Psoas muscle (tissue), 8 donors: ENCODE measurements around the gene SSBP2. TPM values are rescaled to one million over a fixed set of nuclear protein-coding genes. Genes with fewer than 3 reads are reported as not detected.

Experiments used
- ATAC-seq, 4 donors: fragments of 200-7000 bp; cut with Tn5 transposase; one replicate each; pipeline ENCODE4 v1.9.1; 2020; ENCODE audit warnings: moderate library complexity in 3 of 4, mild to moderate bottlenecking in 2 of 4
- DNase-seq, 2 donors: peaks; one replicate each; pipeline ENCODE4 v3.0.0-alpha.2; 2020
- H3K27ac ChIP-seq: fragments of 200-600 bp; one replicate; pipeline ENCODE4 v1.8.0; 2022
- H3K27me3 ChIP-seq, 3 donors: fragments of 200-600 bp in 1 of 3; one replicate each; pipeline versions ENCODE4 v1.6.1 to v1.8.0; 2013 to 2022; ENCODE audit warnings: low read length in 2 of 3, mild to moderate bottlenecking in 2 of 3, moderate library complexity in 1 of 3; ENCODE audit not compliant: insufficient read depth in 3 of 3
- H3K36me3 ChIP-seq, 2 donors: fragments of 200-600 bp in 1 of 2; one replicate each; pipeline versions ENCODE4 v1.6.1 to v1.8.0; 2013 to 2022; ENCODE audit warnings: low read depth in 1 of 2, mild to moderate bottlenecking in 1 of 2, moderate library complexity in 1 of 2; ENCODE audit not compliant: insufficient read depth in 1 of 2
- H3K4me1 ChIP-seq: fragments of 200-600 bp; one replicate; pipeline ENCODE4 v1.8.0; 2022
- H3K4me3 ChIP-seq: fragments of 200-600 bp; one replicate; pipeline ENCODE4 v1.8.0; 2022; ENCODE audit warnings: mild to moderate bottlenecking
- H3K9me3 ChIP-seq: fragments of 200-600 bp; one replicate; pipeline ENCODE4 v1.8.0; 2022
- WGBS, 3 donors: extraction: QIAGEN DNeasy Blood & Tissue Kit; methylation state at CpG; one replicate each; pipeline versions ENCODE4 v1.1.6 to v1.1.7; 2013; 5-methylcytosine and 5-hydroxymethylcytosine counted together
- intact Hi-C, 2 donors: fragments of 100-400 bp; cut with DNase I; formaldehyde crosslinking; loops; one replicate each; pipeline versions ENCODE4 v1.11.0 to v1.14.2; 2022
- polyA plus RNA-seq, 3 donors: library from polyadenylated mRNA; stranded (reverse); fragments of 200-250 nt; gene quantifications; one replicate each; pipeline ENCODE4 v1.2.3, GENCODE V29; 2013
- total RNA-seq, 4 donors: library from RNA; stranded (reverse); fragmentation: NEBNext Ultra II Directional in 2 of 4; extraction: Animal tissue kit (Norgen Biotek cat#: 25700) in 2 of 4; gene quantifications; one replicate each; pipeline versions ENCODE4 v1.2.1 to v1.2.4, GENCODE V29; 2021 to 2023
- TF ChIP-seq, protein P1 (sequence below): fragments of 200-600 bp; IDR thresholded peaks from one replicate; pipeline ENCODE4 v1.8.0; 2022; ENCODE audit warnings: antibody characterized with exemption
- donor health status: healthy with polysubstance abuse.
- donor health status: DM: no; HTN: no; CAD: no; lungs with moderate emphysema.
- donor health status: Bipolar disorder and iron deficiency.
- donor health status: healthy.
- donor health status: DM: yes; HTN: yes; CAD: no.
- donor health status: DM: no; HTN: no; CAD: no.
- donor health status: DM: no; HTN: no; CAD: no.
- donor health status: DM: yes; HTN: yes; CAD: no.

The SSBP2 gene
- total and polyA plus RNA-seq, 7 donors = 18.2 to 42.6 (median 25.3) TPM

DNA sequence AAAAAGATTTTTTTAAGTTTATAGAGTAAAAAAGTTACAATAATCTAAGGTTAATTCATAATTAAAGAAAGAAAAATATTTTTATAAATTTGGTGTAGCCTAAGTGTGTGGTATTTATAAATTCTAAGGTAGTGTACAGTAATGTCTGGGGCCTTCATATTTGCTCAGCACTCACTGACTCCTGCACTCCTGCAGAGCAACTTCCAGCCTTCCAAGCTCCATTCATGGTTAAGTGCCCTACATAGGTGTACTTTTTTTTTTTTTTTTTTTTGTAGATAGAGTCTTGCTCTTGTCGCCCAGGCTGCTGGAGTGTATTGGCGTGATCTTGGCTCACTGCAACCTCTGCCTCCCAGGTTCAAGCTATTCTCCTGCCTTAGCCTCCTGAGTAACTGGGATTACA lies 367.0 kb downstream of the SSBP2 start:
- H3K27me3 ChIP-seq = no peaks in the 10 kb centered on the region
- intact Hi-C loops = no loop called here
- 91 to 97% (median 93%) methylated on average over 2 of the region's 2 CpGs for WGBS, 3 donors
- no peaks in the 10 kb centered on the region for H3K9me3 ChIP-seq
- no peak for ATAC-seq
- no peak for DNase-seq
- H3K27ac ChIP-seq = no peak overlapping the region
- H3K4me1 ChIP-seq = no peaks in the 10 kb centered on the region
- H3K36me3 ChIP-seq = no peaks in the 10 kb centered on the region
- TF ChIP-seq, protein P1, sequence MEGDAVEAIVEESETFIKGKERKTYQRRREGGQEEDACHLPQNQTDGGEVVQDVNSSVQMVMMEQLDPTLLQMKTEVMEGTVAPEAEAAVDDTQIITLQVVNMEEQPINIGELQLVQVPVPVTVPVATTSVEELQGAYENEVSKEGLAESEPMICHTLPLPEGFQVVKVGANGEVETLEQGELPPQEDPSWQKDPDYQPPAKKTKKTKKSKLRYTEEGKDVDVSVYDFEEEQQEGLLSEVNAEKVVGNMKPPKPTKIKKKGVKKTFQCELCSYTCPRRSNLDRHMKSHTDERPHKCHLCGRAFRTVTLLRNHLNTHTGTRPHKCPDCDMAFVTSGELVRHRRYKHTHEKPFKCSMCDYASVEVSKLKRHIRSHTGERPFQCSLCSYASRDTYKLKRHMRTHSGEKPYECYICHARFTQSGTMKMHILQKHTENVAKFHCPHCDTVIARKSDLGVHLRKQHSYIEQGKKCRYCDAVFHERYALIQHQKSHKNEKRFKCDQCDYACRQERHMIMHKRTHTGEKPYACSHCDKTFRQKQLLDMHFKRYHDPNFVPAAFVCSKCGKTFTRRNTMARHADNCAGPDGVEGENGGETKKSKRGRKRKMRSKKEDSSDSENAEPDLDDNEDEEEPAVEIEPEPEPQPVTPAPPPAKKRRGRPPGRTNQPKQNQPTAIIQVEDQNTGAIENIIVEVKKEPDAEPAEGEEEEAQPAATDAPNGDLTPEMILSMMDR = no peak
- no peak overlapping the region for H3K4me3 ChIP-seq

- 95 to 100% (median 98%) methylated on average over 2 of the region's 2 CpGs for WGBS, 3 donors
- H3K4me3 ChIP-seq = no peak overlapping the region
- DNase-seq (no peak), ATAC-seq (no peak)
- TF ChIP-seq, protein P1 = no peak
- H3K27ac ChIP-seq = no peak overlapping the region
- intact Hi-C loops = no loop called here
- H3K36me3 ChIP-seq = no peaks in the 10 kb centered on the region
- H3K9me3 ChIP-seq = no peaks in the 10 kb centered on the region
- H3K4me1 ChIP-seq = no peaks in the 10 kb centered on the region
- no peaks in the 10 kb centered on the region for H3K27me3 ChIP-seq
These were observed 379.5 kb downstream of the SSBP2 start for GRCh38 chr5:81371354-81371876.

- ATAC-seq (no peak), DNase-seq (no peak)
- intact Hi-C loops = no loop called here
- no peaks in the 10 kb centered on the region for H3K4me1 ChIP-seq
- no peak overlapping the region for H3K4me3 ChIP-seq
- TF ChIP-seq, protein P1 = no peak
- H3K9me3 ChIP-seq = no peaks in the 10 kb centered on the region
- no peak overlapping the region for H3K27ac ChIP-seq
- no peaks in the 10 kb centered on the region for H3K27me3 ChIP-seq
- H3K36me3 ChIP-seq = no peaks in the 10 kb centered on the region
These were observed 380.0 kb downstream of the SSBP2 start for GRCh38 chr5:81370912-81371311.

GRCh38 chr5:81365541-81365940 lies 385.4 kb downstream of the SSBP2 start:
- intact Hi-C loops = no loop called here
- Histone ChIP-seq H3K4me3 (no peak overlapping the region), H3K4me1 (no peaks in the 10 kb centered on the region), H3K9me3 (no peaks in the 10 kb centered on the region), H3K27ac (no peak overlapping the region), H3K36me3 (no peaks in the 10 kb centered on the region), H3K27me3 (no peaks in the 10 kb centered on the region)
- ATAC-seq (no peak), DNase-seq (no peak)
- WGBS, 3 donors = 75 to 84% (median 83%) methylated on average over 5 of the region's 5 CpGs
- TF ChIP-seq, protein P1 = no peak
